ENCODE measurements around the gene SPOCK1.

GRCh38 chr5:137040024-137040423 lies 459.1 kb downstream of the SPOCK1 start:
- TF ChIP-seq NPAS2 (CRISPR knock-in tag; IDR thresholded peaks at IDR 0.05; ENCODE audit: borderline replicate concordance) (no peak), CTCF (CRISPR knock-in tag; IDR thresholded peaks at IDR 0.05) (no peak), EZH2 (conservative IDR thresholded peaks at IDR 0.05; ENCODE audit: low read depth, low read length) (no peak)
